MG63 (cell line): ENCODE results near the gene SLC25A33. TPM values are rescaled to one million over a fixed set of nuclear protein-coding genes. Genes with fewer than 3 reads are reported as not detected.
A peak's percentile ranks its signal among the peaks of the same experiment; 100 is the strongest.

Experiments used
- DNase-seq: peaks from one replicate; pipeline ENCODE4 v3.0.0-alpha.2; 2020
- H3K27me3 ChIP-seq: fragments of 250-450 bp; sonication (Bioruptor Pico); 2 replicates; pipeline ENCODE4 v1.5.1; 2020; ENCODE audit warnings: mild to moderate bottlenecking, moderate library complexity
- H3K36me3 ChIP-seq: fragments of 250-450 bp; sonication (Bioruptor Pico); 2 replicates; pipeline ENCODE4 v1.5.1; 2020; ENCODE audit warnings: mild to moderate bottlenecking, moderate library complexity
- H3K4me3 ChIP-seq: fragments of 250-450 bp; sonication (Bioruptor Pico); 2 replicates; pipeline ENCODE4 v1.5.1; 2020; ENCODE audit warnings: mild to moderate bottlenecking, moderate library complexity
- H3K9me3 ChIP-seq: fragments of 250-450 bp; sonication (Bioruptor Pico); 2 replicates; pipeline ENCODE4 v1.5.1; 2020; ENCODE audit warnings: mild to moderate bottlenecking, moderate library complexity
- total RNA-seq: library from RNA; depleted of rRNA; stranded (reverse); fragments of >200 nt; shearing (Covaris generic); gene quantifications from 2 replicates; pipeline ENCODE4 v1.2.3, GENCODE V29; 2014; ENCODE audit warnings: low replicate concordance

SLC25A33 gene
- total RNA-seq, 1 experiment from 2014 or later = 16.6 TPM

DNA sequence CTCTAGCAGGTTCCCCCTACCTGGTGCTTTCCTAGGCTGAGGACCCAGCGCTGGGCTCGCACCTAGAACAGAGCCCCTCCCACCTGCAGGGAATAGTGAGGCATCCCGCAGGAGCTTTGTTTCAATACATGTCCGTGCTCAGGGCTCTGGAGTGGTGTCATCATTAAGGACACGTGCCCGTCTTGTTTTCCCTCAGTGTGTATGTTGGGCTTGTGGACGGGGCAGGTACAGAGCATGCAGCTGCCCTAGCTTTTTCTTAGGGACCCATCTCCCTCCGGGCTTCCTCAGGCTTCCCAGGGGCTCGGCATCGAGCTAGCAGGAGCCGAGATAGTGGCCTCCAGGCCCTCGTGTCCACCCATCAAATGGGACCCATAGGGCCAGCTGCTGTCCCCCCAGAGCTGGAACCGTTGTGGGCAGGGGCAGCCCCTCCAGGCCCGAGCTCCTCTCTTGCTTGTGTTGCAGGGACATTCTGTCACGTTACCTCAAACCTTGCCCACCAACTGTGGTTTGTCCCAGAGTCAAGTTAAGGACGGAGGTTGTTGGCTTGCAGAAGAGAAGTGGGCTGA lies 53.3 kb downstream of the SLC25A33 start:
- no peaks in the 10 kb centered on the region for H3K9me3 ChIP-seq
- no peak overlapping the region for H3K4me3 ChIP-seq
- H3K36me3 ChIP-seq = peaks cover 9% of the 10 kb centered on the region; the same call in 1 of the 2 replicates
- H3K27me3 ChIP-seq = no peaks in the 10 kb centered on the region
- DNase-seq = no peak

- no peaks in the 10 kb centered on the region for H3K27me3 ChIP-seq
- H3K36me3 ChIP-seq = peaks cover 9% of the 10 kb centered on the region; the same call in 1 of the 2 replicates
- no peaks in the 10 kb centered on the region for H3K9me3 ChIP-seq
- no peak overlapping the region for H3K4me3 ChIP-seq
- no peak for DNase-seq
Observed at GRCh38 chr1:9593147-9593491, 53.9 kb downstream of the SLC25A33 start.

DNA sequence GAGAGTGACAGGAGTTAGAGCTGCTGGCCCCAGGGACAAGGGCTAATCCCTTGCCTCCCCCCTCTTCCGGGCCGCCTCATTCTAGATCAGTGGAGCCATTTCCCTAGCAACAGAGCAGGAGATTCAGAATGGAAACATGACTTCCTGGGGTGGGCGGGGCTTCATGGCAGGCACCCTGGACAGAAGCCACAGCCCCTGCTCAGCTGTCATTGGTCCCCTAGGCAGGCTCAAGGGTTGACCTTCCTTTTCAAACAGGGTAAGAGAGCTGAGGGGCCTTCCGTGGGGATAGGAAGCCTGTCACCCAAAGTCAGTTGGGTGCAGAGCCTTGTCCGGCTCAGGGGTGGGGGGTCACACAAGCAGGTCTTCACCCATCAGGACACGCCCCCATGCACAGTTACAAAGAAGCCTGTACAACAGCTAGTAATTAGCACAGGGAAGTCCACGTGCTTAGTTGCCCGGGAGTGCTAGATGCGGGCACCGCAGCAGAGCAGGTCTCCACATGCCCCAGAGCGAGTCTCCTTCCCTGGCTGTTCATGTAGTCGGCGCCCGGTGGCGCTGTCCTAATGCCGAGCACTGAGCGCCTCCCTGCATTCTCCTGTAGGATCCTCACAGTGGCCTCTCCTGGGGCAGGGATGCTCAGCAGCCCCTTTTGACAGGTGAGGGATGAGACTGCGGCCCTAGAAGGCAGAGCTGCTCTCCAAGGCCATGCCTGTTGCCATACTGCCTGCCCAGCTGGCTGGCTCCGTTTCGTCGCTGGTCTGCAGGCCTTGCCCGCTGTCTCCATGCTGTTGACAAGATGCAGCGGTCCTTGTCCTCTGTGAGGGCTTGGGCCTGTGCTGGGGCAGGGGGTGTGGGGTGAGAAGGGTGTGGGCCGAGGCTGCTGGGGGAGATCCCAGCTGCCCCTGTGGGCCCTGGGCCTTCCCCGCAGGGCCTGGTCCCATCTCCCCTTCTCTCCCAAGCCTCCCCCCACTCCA lies 54.5 kb downstream of the SLC25A33 start:
- Histone ChIP-seq H3K27me3 (no peaks in the 10 kb centered on the region), H3K4me3 (no peak overlapping the region), H3K9me3 (no peaks in the 10 kb centered on the region), H3K36me3 (peaks cover 9% of the 10 kb centered on the region; the same call in 1 of the 2 replicates)
- peak; percentile 21 for DNase-seq

GRCh38 chr1:9594471-9595155 lies 55.3 kb downstream of the SLC25A33 start:
- DNase-seq = no peak
- H3K4me3 ChIP-seq = no peak overlapping the region
- no peaks in the 10 kb centered on the region for H3K9me3 ChIP-seq
- peaks cover 11% of the 10 kb centered on the region; the same call in 1 of the 2 replicates for H3K36me3 ChIP-seq
- H3K27me3 ChIP-seq = no peaks in the 10 kb centered on the region

GRCh38 chr1:9595156-9595967 lies 56.1 kb downstream of the SLC25A33 start:
- DNase-seq = no peak
- H3K4me3 ChIP-seq = no peak overlapping the region

GRCh38 chr1:9595968-9596340 lies 56.7 kb downstream of the SLC25A33 start:
- Histone ChIP-seq H3K4me3 (no peak overlapping the region), H3K36me3 (peaks cover 7% of the 10 kb centered on the region), H3K9me3 (no peaks in the 10 kb centered on the region), H3K27me3 (no peaks in the 10 kb centered on the region)
- DNase-seq = no peak

More at GRCh38 chr1:9595156-9595967, 56.1 kb downstream of the SLC25A33 start:
- Histone ChIP-seq H3K27me3 (no peaks in the 10 kb centered on the region), H3K9me3 (no peaks in the 10 kb centered on the region), H3K36me3 (peaks cover 9% of the 10 kb centered on the region; the same call in 1 of the 2 replicates)

GRCh38 chr1:9596415-9597123 lies 57.3 kb downstream of the SLC25A33 start:
- H3K9me3 ChIP-seq = no peaks in the 10 kb centered on the region
- H3K27me3 ChIP-seq = no peaks in the 10 kb centered on the region
- no peak overlapping the region for H3K4me3 ChIP-seq
- peaks cover 4% of the 10 kb centered on the region for H3K36me3 ChIP-seq
- DNase-seq = no peak

- no peak overlapping the region for H3K4me3 ChIP-seq
- no peaks in the 10 kb centered on the region for H3K9me3 ChIP-seq
- DNase-seq = no peak
- H3K27me3 ChIP-seq = no peaks in the 10 kb centered on the region
- H3K36me3 ChIP-seq = peaks cover 2% of the 10 kb centered on the region
Observed at GRCh38 chr1:9597361-9598315, 58.4 kb downstream of the SLC25A33 start.

DNA sequence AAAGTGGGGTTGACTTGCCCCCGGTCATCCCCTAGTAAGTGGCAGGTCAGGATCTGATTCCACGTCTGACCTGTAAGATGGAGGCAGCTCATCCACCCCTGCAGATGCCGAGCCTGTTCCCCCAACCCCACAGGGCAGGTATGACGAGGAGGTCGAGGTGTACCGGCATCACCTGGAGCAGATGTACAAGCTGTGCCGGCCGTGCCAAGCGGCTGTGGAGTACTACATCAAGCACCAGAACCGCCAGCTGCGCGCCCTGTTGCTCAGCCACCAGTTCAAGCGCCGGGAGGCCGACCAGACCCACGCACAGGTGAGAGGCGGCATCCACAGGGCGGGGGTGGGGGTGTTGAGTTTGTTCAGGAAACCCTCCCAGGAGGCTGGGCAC lies 59.0 kb downstream of the SLC25A33 start:
- Histone ChIP-seq H3K27me3 (no peaks in the 10 kb centered on the region), H3K9me3 (no peaks in the 10 kb centered on the region), H3K36me3 (peaks cover 2% of the 10 kb centered on the region), H3K4me3 (no peak overlapping the region)
- no peak for DNase-seq

GRCh38 chr1:9599741-9600140 lies 60.5 kb downstream of the SLC25A33 start:
- Histone ChIP-seq H3K4me3 (no peak overlapping the region), H3K9me3 (no peaks in the 10 kb centered on the region), H3K36me3 (peaks cover 9% of the 10 kb centered on the region), H3K27me3 (no peaks in the 10 kb centered on the region)
- no peak for DNase-seq

GRCh38 chr1:9600861-9601834 lies 61.9 kb downstream of the SLC25A33 start:
- Histone ChIP-seq H3K9me3 (no peaks in the 10 kb centered on the region), H3K27me3 (no peaks in the 10 kb centered on the region), H3K36me3 (peaks cover 9% of the 10 kb centered on the region), H3K4me3 (no peak overlapping the region)
- no peak for DNase-seq

GRCh38 chr1:9601942-9602793 lies 62.9 kb downstream of the SLC25A33 start:
- DNase-seq = no peak
- Histone ChIP-seq H3K4me3 (no peak overlapping the region), H3K36me3 (peaks cover 9% of the 10 kb centered on the region), H3K27me3 (no peaks in the 10 kb centered on the region), H3K9me3 (no peaks in the 10 kb centered on the region)

GRCh38 chr1:9602794-9603167 lies 63.5 kb downstream of the SLC25A33 start:
- no peak for DNase-seq
- Histone ChIP-seq H3K4me3 (no peak overlapping the region), H3K27me3 (no peaks in the 10 kb centered on the region), H3K36me3 (peaks cover 9% of the 10 kb centered on the region), H3K9me3 (no peaks in the 10 kb centered on the region)
